Measurements from ENCODE around the gene TIPARP.

TIPARP gene

DNA sequence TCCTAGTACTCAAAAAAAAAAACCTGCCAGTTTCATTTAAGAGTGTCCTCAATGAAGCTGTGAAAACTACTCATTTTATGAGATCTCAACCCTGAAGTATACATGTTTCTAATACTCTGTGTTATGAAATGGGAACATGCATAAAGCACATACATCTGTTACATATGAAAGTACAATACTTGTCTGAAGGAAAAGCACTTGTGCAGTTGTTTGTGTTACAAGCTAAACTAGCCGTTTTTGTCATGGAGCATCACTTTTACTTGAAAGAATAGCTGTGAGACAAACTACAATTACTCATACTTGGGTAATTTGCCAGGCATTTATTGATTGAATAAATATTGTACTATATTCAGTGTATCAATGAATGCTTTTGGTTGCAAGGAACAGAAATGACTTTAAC lies 72.7 kb downstream of the TIPARP start:
- TF ChIP-seq GATA3 (IDR thresholded peaks at IDR 0.05; ENCODE audit: low read depth, low read length) (no peak), GATA2 (IDR thresholded peaks at IDR 0.05; ENCODE audit: low read depth, low read length) (no peak)

DNA sequence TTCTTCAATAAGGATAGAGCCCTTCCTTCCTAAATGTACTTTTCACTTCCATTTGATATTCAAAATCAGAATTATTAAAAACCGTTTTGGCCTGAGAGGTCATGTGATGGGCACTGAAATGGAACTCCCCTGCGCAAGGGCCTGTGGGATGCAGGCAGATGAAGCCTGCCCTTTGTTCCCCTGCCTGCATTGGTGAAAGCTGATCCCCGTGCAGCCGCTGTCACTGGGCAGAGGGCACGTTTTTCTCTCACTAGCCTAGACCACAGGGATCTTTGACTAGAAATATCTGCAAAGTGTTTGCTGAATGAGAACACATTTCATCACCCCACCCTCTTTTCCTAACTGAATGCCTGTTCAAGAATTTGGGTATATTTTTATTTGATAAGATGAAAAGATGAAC lies 74.9 kb downstream of the TIPARP start:
- TF ChIP-seq GATA2 (IDR thresholded peaks at IDR 0.05; ENCODE audit: low read depth, low read length) (no peak), GATA3 (IDR thresholded peaks at IDR 0.05; ENCODE audit: low read depth, low read length) (no peak)

DNA sequence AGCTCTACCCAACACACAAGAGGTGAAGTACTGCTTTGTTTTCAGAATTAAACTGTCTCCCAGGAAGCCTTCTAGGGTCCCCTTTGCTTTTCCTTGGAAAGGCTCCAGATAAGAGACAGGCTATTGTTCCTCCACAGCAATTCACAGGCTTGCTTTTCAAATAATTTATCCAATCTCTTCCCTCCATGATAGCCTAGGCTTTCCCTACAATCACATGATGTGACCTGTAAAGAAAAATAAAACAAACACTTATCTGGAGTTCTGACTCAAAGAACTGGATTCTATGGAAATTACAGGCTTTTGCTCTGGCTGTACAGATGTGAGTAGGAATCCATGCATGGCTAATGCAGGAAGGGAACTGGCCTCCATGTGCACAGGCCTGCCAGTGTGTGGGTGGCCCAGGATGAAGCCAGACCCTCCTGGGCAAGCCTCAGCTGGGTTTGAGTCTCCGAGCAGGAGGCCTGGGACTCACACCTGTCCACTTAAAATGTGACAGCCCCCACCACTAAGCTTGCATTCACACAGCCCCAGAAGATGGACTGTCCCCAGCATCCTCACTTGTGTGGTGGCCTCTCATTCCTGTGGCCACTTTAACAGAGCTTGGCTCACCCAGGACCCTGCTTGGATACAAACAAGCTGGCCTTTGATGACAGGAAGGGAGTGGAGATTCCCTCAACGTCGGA lies 75.9 kb downstream of the TIPARP start:
- TF ChIP-seq GATA3 (IDR thresholded peaks at IDR 0.05; ENCODE audit: low read depth, low read length) = no peak
- TF ChIP-seq GATA2 (IDR thresholded peaks at IDR 0.05; ENCODE audit: low read depth, low read length) = no peak

DNA sequence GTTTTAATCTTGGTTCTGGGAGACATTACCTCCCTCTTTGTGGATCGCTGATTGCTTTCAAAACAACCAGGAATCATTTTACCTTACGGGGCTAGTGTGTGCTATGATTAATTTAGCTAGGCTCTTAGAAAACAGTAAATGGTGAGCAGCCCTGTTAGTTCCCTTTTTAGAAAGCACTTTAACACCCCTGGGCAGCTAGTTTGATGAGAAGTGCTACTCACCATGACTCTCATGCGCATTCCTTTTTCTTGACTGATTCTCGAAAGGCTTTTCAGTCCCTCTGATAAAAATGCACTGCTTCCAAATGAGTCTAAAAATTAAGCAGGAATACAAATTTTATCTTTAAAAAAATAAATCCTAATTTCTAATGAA lies 76.5 kb downstream of the TIPARP start:
- no peak for TF ChIP-seq GATA3 (IDR thresholded peaks at IDR 0.05; ENCODE audit: low read depth, low read length)
- no peak for TF ChIP-seq GATA2 (IDR thresholded peaks at IDR 0.05; ENCODE audit: low read depth, low read length)

DNA sequence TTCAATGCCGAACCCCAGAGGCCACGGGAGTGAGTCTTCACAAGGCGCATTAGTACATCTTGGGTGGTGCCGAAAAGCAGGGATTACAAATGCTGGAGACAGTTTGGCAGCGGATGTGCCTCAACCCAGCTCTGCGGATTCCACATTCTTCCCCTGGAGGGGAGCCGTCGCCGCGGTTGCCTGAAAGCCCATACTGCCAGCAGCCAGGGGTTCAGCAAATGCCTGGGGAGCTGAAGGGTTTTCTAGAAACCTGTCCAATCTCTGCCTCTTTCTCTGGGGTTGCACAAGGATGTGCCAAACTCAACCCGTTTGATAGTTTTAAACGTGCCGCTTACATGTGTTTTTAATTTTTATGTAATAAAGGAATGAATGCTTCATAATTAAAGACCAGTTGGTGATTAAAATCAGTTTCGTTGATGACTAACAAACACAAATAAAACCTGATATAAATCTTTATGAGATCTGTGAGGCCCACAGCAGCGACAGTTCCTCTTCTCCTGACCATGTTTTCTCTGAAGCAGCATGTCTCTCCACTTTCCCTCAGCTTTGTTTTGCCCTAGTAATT lies 77.2 kb downstream of the TIPARP start:
- TF ChIP-seq GATA3 (IDR thresholded peaks at IDR 0.05; ENCODE audit: low read depth, low read length) (no peak), GATA2 (IDR thresholded peaks at IDR 0.05; ENCODE audit: low read depth, low read length) (0 out of 2 replicates have a peak, but pooled peaks have one; percentile 27)
